Fibroblast of villous mesenchyme (primary cell): ENCODE results near the gene FOXRED1. TPM values are rescaled to one million over a fixed set of nuclear protein-coding genes. Genes with fewer than 3 reads are reported as not detected.
"Not testable (repeated sequence)": the region's sequence is repeated elsewhere in the genome, so short reads cannot be mapped to it uniquely, and the experiment has no call there.

Source experiments
- DNase-seq: peaks from one replicate; pipeline ENCODE4 v3.0.0-alpha.2; 2010; ENCODE audit warnings: low read depth
- H3K4me3 ChIP-seq: 2 replicates; pipeline ENCODE4 v1.5.1; 2011; ENCODE audit warnings: low read depth, mild to moderate bottlenecking, low read length
- CTCF ChIP-seq: IDR thresholded peaks from 2 replicates; pipeline ENCODE4 v1.5.1; 2012; ENCODE audit warnings: low read depth, mild to moderate bottlenecking, low read length; ENCODE audit not compliant: insufficient read depth
- total RNA-seq: library from RNA; depleted of rRNA; stranded (reverse); fragments of >200 nt; gene quantifications from 2 replicates; pipeline ENCODE4 v1.2.3, GENCODE V29; 2012

The FOXRED1 gene
- total RNA-seq, 1 donor: 6.0 TPM

GRCh38 chr11:126231725-126232459, 37.1 kb upstream of the FOXRED1 start:
- TF ChIP-seq CTCF: no peak
- no peak overlapping the region for H3K4me3 ChIP-seq
- peak; percentile 90 for DNase-seq

- H3K4me3 ChIP-seq: no peak overlapping the region
Measured at GRCh38 chr11:126232683-126233082, 36.3 kb upstream of the FOXRED1 start.

GRCh38 chr11:126233391-126233790, 35.6 kb upstream of the FOXRED1 start:
- DNase-seq: peak; percentile 21
- no peak overlapping the region for H3K4me3 ChIP-seq
- TF ChIP-seq CTCF: no peak

More at GRCh38 chr11:126232683-126233082, 36.3 kb upstream of the FOXRED1 start:
- no peak for TF ChIP-seq CTCF
- DNase-seq: no peak

- DNase-seq: peak; percentile 58
- TF ChIP-seq CTCF: no peak
- no peak overlapping the region for H3K4me3 ChIP-seq
Measured at GRCh38 chr11:126246636-126247035, 22.3 kb upstream of the FOXRED1 start.

GRCh38 chr11:126253265-126253664, 15.7 kb upstream of the FOXRED1 start:
- H3K4me3 ChIP-seq: no peak overlapping the region
- DNase-seq: no peak
- no peak for TF ChIP-seq CTCF

GRCh38 chr11:126254819-126255218, 14.1 kb upstream of the FOXRED1 start:
- DNase-seq: no peak
- no peak for TF ChIP-seq CTCF
- no peak overlapping the region for H3K4me3 ChIP-seq

GRCh38 chr11:126255507-126255906, 13.4 kb upstream of the FOXRED1 start:
- not testable (repeated sequence) for DNase-seq, H3K4me3 ChIP-seq
